ENCODE measurements around the gene FAM169A.
"Not testable (repeated sequence)": the region's sequence is repeated elsewhere in the genome, so short reads cannot be mapped to it uniquely, and the experiment has no call there.

FAM169A gene

GRCh38 chr5:74869414-74869813, 3.2 kb upstream of the FAM169A start:
- DNase-seq: not testable (repeated sequence)

- DNase-seq: no peak
These were observed 492 bp upstream of the FAM169A start for GRCh38 chr5:74866596-74867162.

- DNase-seq: no peak
These were observed 857 bp downstream of the FAM169A start for GRCh38 chr5:74865256-74865803.

- DNase-seq: no peak
These were observed 1.4 kb downstream of the FAM169A start for GRCh38 chr5:74864823-74865222.

GRCh38 chr5:74863726-74864125, 2.5 kb downstream of the FAM169A start:
- DNase-seq: no peak

- DNase-seq: no peak
These were observed 4.0 kb downstream of the FAM169A start for GRCh38 chr5:74862221-74862620.

GRCh38 chr5:74856975-74857374, 9.2 kb downstream of the FAM169A start:
- DNase-seq: not testable (repeated sequence)

GRCh38 chr5:74853256-74853655, 12.9 kb downstream of the FAM169A start:
- DNase-seq: no peak

GRCh38 chr5:74851684-74852353, 14.4 kb downstream of the FAM169A start:
- no peak for DNase-seq

GRCh38 chr5:74850789-74851425, 15.3 kb downstream of the FAM169A start:
- DNase-seq: no peak

- DNase-seq: no peak
These were observed 16.2 kb downstream of the FAM169A start for GRCh38 chr5:74850030-74850429.

GRCh38 chr5:74848553-74849025, 17.6 kb downstream of the FAM169A start:
- no peak for DNase-seq

- DNase-seq: peak; percentile 24
These were observed 27.0 kb downstream of the FAM169A start for GRCh38 chr5:74839229-74839628.

GRCh38 chr5:74838262-74838661, 27.9 kb downstream of the FAM169A start:
- DNase-seq: no peak

GRCh38 chr5:74837115-74837514, 29.1 kb downstream of the FAM169A start:
- DNase-seq: no peak

- DNase-seq: no peak
These were observed 32.5 kb downstream of the FAM169A start for GRCh38 chr5:74833537-74834266.

GRCh38 chr5:74829413-74829812, 36.8 kb downstream of the FAM169A start:
- DNase-seq: no peak

GRCh38 chr5:74822288-74822687, 43.9 kb downstream of the FAM169A start:
- DNase-seq: no peak

- DNase-seq: no peak
These were observed 49.3 kb downstream of the FAM169A start for GRCh38 chr5:74816875-74817274.

GRCh38 chr5:74810915-74811314, 55.3 kb downstream of the FAM169A start:
- DNase-seq: no peak

- no peak for DNase-seq
These were observed 64.2 kb downstream of the FAM169A start for GRCh38 chr5:74801941-74802340.

- DNase-seq: no peak
These were observed 65.0 kb downstream of the FAM169A start for GRCh38 chr5:74801197-74801596.
